Measurements from ENCODE around the gene PCGF6. TPM values are rescaled to one million over a fixed set of nuclear protein-coding genes. Genes with fewer than 3 reads are reported as not detected.

PCGF6 gene
- polyA plus RNA-seq, 1 of the 3 experiments (the other 2 are of a cell fraction) = 5.1 TPM

GRCh38 chr10:103295374-103296015 is 55.4 kb downstream of the PCGF6 start (continued):
- TF ChIP-seq IRF3 (IDR thresholded peaks at IDR 0.05; ENCODE audit: low read depth, low read length) (no peak), RAD21 (IDR thresholded peaks at IDR 0.05; ENCODE audit: low read length) (no peak), NRF1 (IDR thresholded peaks at IDR 0.05; ENCODE audit: low read depth, low read length) (no peak), JUND (IDR thresholded peaks at IDR 0.05) (peak; percentile 88)

GRCh38 chr10:103291588-103291987 is 59.4 kb downstream of the PCGF6 start:
- TF ChIP-seq REST (IDR thresholded peaks at IDR 0.05; ENCODE audit: low read depth, low read length) = no peak
- TF ChIP-seq YY1 (IDR thresholded peaks at IDR 0.05; ENCODE audit: low read depth) = no peak
- no peak for TF ChIP-seq JUND (IDR thresholded peaks at IDR 0.05)
- TF ChIP-seq MEF2A (IDR thresholded peaks at IDR 0.05; ENCODE audit: borderline replicate concordance, low read depth) = no peak
- TF ChIP-seq TCF12 (IDR thresholded peaks at IDR 0.05) = no peak
- TF ChIP-seq MXI1 (IDR thresholded peaks at IDR 0.05; ENCODE audit: low read depth, low read length) = no peak
- no peak for TF ChIP-seq FOSL2 (IDR thresholded peaks at IDR 0.05; ENCODE audit: borderline replicate concordance, low read depth)
- no peak for TF ChIP-seq FOXM1 (IDR thresholded peaks at IDR 0.05; ENCODE audit: low read depth)
- 86% methylated on average over 4 of the region's 4 CpGs for WGBS (ENCODE audit: low lambda C conversion rate)
- Histone ChIP-seq H3K9me3 (no peaks in the 10 kb centered on the region), H3K9me2 (no peaks in the 10 kb centered on the region; the same call in 1 of the 2 replicates), H4K20me1 (ENCODE audit: insufficient read depth) (no peaks in the 10 kb centered on the region), H3K36me3 (replicated peaks in 1 of 2; ENCODE audit: control insufficient read depth in 1 of 2, insufficient read depth in 2 of 2, low read length in 1 of 2) (no peaks in the 10 kb centered on the region), H3K9ac (no peak overlapping the region), H3K79me2 (ENCODE audit: insufficient read depth) (no peaks in the 10 kb centered on the region), H3K4me2 (no peak overlapping the region), H2AFZ (ENCODE audit: low read depth) (no peak overlapping the region), H3K4me3 (ENCODE audit: low read depth in 2 of 2, low read length in 1 of 2) (no peak overlapping the region), H3K27ac (ENCODE audit: low read depth in 2 of 2, low read length in 1 of 2) (no peak overlapping the region), H3F3A (replicated peaks; ENCODE audit: insufficient read depth) (peaks cover 14% of the 10 kb centered on the region), H3K27me3 (ENCODE audit: insufficient read depth) (no peaks in the 10 kb centered on the region), H3K4me1 (ENCODE audit: control insufficient read depth in 1 of 2, insufficient read depth in 2 of 2, low read depth in 1 of 2, low read length in 1 of 2) (no peaks in the 10 kb centered on the region)
- POLR2A ChIA-PET = interaction anchor here (1.3 kb wide), 1 partner anchor 14 kb away, joined by 8 read pairs; the partner anchor contains the start of gene INA
- no peak for DNase-seq
- CTCF ChIA-PET = interaction anchor here (0.6 to 1.2 kb wide), 4 partner anchors 10 to 457 kb away, joined by 3 to 4 read pairs (median 3); no protein-coding TSS in a partner anchor

All from SK-N-SH (cell line).